Measurements from ENCODE around the gene MTURN.

MTURN gene

DNA sequence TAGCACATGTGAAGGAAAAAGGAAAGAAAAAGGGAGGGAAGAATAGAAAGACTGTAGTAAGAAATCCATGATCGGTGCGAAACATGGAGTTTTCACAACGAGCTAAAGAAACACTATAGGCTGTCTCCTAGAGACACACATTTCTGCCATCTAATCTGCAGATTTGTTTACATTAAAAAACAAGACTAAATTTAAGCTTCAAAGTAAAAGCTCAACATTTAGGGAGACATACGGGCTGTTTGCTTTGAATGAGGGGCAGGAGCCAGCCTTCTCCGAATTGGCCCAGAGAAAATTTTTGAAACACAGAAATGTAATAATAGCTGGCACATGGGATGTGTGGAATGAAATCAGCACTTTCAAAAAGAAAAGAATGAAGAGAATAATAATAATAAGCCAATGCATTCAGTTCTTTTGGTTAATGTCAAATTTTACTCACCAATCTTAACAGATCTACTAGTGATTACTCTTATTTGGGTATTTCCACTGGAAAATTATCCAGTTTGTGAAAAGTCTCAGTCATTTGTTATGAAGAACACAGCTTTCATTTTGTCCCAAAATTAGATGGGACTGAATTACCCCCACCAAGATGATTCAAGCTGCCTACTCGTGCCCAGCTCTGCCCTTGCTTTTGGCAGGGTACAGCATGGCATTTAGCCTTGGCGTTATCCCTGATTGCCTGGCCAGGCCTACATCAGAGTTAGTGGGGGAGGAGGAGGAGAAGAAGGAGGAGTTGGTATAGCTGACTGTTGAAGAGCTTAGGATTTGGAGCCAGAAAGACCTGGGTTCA, 47.1 kb downstream of the MTURN start:
- H2AFZ ChIP-seq: no peak overlapping the region
- H3K9ac ChIP-seq: no peak overlapping the region
- H3K36me3 ChIP-seq (ENCODE audit: control insufficient read depth, insufficient read depth, low read length): no peaks in the 10 kb centered on the region
- TF ChIP-seq, protein P1, sequence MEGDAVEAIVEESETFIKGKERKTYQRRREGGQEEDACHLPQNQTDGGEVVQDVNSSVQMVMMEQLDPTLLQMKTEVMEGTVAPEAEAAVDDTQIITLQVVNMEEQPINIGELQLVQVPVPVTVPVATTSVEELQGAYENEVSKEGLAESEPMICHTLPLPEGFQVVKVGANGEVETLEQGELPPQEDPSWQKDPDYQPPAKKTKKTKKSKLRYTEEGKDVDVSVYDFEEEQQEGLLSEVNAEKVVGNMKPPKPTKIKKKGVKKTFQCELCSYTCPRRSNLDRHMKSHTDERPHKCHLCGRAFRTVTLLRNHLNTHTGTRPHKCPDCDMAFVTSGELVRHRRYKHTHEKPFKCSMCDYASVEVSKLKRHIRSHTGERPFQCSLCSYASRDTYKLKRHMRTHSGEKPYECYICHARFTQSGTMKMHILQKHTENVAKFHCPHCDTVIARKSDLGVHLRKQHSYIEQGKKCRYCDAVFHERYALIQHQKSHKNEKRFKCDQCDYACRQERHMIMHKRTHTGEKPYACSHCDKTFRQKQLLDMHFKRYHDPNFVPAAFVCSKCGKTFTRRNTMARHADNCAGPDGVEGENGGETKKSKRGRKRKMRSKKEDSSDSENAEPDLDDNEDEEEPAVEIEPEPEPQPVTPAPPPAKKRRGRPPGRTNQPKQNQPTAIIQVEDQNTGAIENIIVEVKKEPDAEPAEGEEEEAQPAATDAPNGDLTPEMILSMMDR (IDR thresholded peaks at IDR 0.05): no peak
- H3K27ac ChIP-seq: no peak overlapping the region
- H3K27me3 ChIP-seq (ENCODE audit: control insufficient read depth, insufficient read depth, low read length): no peaks in the 10 kb centered on the region
- no peak overlapping the region for H3K4me2 ChIP-seq (ENCODE audit: low read length)
- H3K9me3 ChIP-seq (ENCODE audit: control insufficient read depth, low read length): no peaks in the 10 kb centered on the region
- H3K79me2 ChIP-seq: no peaks in the 10 kb centered on the region
- no peaks in the 10 kb centered on the region for H3K4me1 ChIP-seq
- H3K4me3 ChIP-seq (ENCODE audit: low read depth, low read length): no peak overlapping the region

GRCh38 chr7:30182814-30183213, 48.0 kb downstream of the MTURN start:
- Histone ChIP-seq H3K4me2 (ENCODE audit: low read length) (no peak overlapping the region), H3K9me3 (ENCODE audit: control insufficient read depth, low read length) (no peaks in the 10 kb centered on the region), H3K79me2 (no peaks in the 10 kb centered on the region), H3K9ac (no peak overlapping the region), H3K27me3 (ENCODE audit: control insufficient read depth, insufficient read depth, low read length) (no peaks in the 10 kb centered on the region), H3K36me3 (ENCODE audit: control insufficient read depth, insufficient read depth, low read length) (no peaks in the 10 kb centered on the region), H3K4me1 (no peaks in the 10 kb centered on the region), H3K4me3 (ENCODE audit: low read depth, low read length) (no peak overlapping the region), H3K27ac (no peak overlapping the region), H2AFZ (no peak overlapping the region)
- TF ChIP-seq, protein P1 (IDR thresholded peaks at IDR 0.05): no peak

DNA sequence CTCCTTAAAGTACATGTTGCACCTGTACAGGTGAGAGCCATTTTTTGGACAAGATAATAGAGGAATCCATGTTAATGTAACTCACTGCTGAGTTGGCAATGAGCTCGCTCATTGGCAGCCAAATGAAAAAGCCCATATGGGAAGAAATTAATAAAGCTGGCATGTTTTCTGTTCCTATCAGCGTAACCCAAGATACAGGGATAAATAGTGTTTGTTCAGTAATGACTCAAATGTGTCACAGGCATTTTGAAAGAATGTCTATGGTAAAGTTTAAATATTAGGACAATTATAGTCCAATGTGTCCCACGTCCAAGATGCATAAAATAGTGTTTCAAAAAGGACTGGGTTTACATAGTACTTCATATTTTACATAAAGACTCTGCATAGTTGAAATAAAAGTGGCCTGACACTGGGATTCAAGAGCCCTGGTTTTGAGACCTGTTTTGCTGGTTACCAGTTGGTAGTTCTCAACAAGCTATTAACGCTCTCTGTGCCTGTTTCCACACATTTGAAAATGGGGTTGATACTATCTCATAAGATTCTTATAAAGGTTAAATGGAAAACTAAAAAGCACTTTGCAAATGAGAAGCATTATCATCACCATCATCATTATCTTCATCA, 49.1 kb downstream of the MTURN start:
- Histone ChIP-seq H3K4me2 (ENCODE audit: low read length) (no peak overlapping the region), H3K9ac (no peak overlapping the region), H3K27me3 (ENCODE audit: control insufficient read depth, insufficient read depth, low read length) (no peaks in the 10 kb centered on the region), H3K4me1 (no peaks in the 10 kb centered on the region), H3K4me3 (ENCODE audit: low read depth, low read length) (no peak overlapping the region), H3K27ac (no peak overlapping the region), H3K9me3 (ENCODE audit: control insufficient read depth, low read length) (no peaks in the 10 kb centered on the region), H3K36me3 (ENCODE audit: control insufficient read depth, insufficient read depth, low read length) (no peaks in the 10 kb centered on the region), H3K79me2 (no peaks in the 10 kb centered on the region), H2AFZ (no peak overlapping the region)
- TF ChIP-seq, protein P1 (IDR thresholded peaks at IDR 0.05): no peak

GRCh38 chr7:30184791-30185487, 50.2 kb downstream of the MTURN start:
- Histone ChIP-seq H3K4me3 (ENCODE audit: low read depth, low read length) (no peak overlapping the region), H3K4me2 (ENCODE audit: low read length) (no peak overlapping the region), H3K79me2 (no peaks in the 10 kb centered on the region), H3K9me3 (ENCODE audit: control insufficient read depth, low read length) (no peaks in the 10 kb centered on the region), H3K27ac (no peak overlapping the region), H3K27me3 (ENCODE audit: control insufficient read depth, insufficient read depth, low read length) (no peaks in the 10 kb centered on the region), H3K36me3 (ENCODE audit: control insufficient read depth, insufficient read depth, low read length) (no peaks in the 10 kb centered on the region), H3K4me1 (no peaks in the 10 kb centered on the region), H2AFZ (no peak overlapping the region), H3K9ac (no peak overlapping the region)
- TF ChIP-seq, protein P1 (IDR thresholded peaks at IDR 0.05): no peak
